Thyroid gland (tissue), 4 donors: ENCODE data around the gene CDC45. TPM values are rescaled to one million over a fixed set of nuclear protein-coding genes. Genes with fewer than 3 reads are reported as not detected.
A peak's percentile ranks its signal among the peaks of the same experiment; 100 is the strongest.

Experiments used
- DNase-seq, 2 donors: peaks; one replicate each; pipeline ENCODE4 v3.0.0-alpha.2; 2019
- H3K27ac ChIP-seq, 3 donors: fragments of 200-600 bp; sonication (generic); 1 replicate in 2 of 3; 2 replicates in 1 of 3; pipeline ENCODE4 v1.5.1; 2016 to 2019; ENCODE audit warnings: mild to moderate bottlenecking in 1 of 3, moderate library complexity in 1 of 3
- H3K27me3 ChIP-seq: fragments of 200-600 bp; sonication (generic); one replicate; pipeline ENCODE4 v1.5.1; 2019
- H3K36me3 ChIP-seq, 2 donors: fragments of 200-600 bp; sonication (generic); one replicate each; pipeline ENCODE4 v1.5.1; 2016 to 2019
- H3K4me1 ChIP-seq, 2 donors: fragments of 200-600 bp; sonication (generic); one replicate each; pipeline ENCODE4 v1.5.1; 2017 to 2019
- H3K4me3 ChIP-seq, 3 donors: fragments of 200-600 bp; sonication (generic); replicated peaks in 1 of 3; 1 replicate in 2 of 3; 2 replicates in 1 of 3; pipeline ENCODE4 v1.5.1; 2016; ENCODE audit warnings: mild to moderate bottlenecking in 1 of 3
- H3K9me3 ChIP-seq: fragments of 200-600 bp; sonication (generic); one replicate; pipeline ENCODE4 v1.5.1; 2017
- POLR2A ChIP-seq, 2 donors: fragments of 450-650 bp; IDR thresholded peaks; one replicate each; pipeline ENCODE4 v1.6.1; 2017; ENCODE audit warnings: antibody characterized with exemption in 2 of 2, mild to moderate bottlenecking in 2 of 2, moderate library complexity in 1 of 2
- WGBS, 2 donors: methylation state at CpG; one replicate each; pipeline ENCODE4 v1.1.5; 2017; 5-methylcytosine and 5-hydroxymethylcytosine counted together
- intact Hi-C: fragments of 100-400 bp; cut with DNase I; formaldehyde crosslinking; loops from one replicate; pipeline ENCODE4 v1.15.1; 2023
- total RNA-seq, 4 donors: library from RNA; depleted of rRNA; stranded (reverse); fragments of >200 nt; gene quantifications; one replicate each; pipeline ENCODE4 v1.2.3, GENCODE V29; 2016
- TF ChIP-seq, protein P1 (sequence below), 6 experiments: fragments of 200-600 bp in 3 of 6; fragments of 450-650 bp in 3 of 6; sonication (generic) in 3 of 6; IDR thresholded peaks; one replicate each; pipeline ENCODE4 v1.5.1; 2016 to 2019; ENCODE audit warnings: antibody characterized with exemption in 6 of 6, mild to moderate bottlenecking in 2 of 6, inconsistent platforms in 1 of 6, moderate library complexity in 1 of 6

CDC45 gene
- total RNA-seq, 4 donors from 2014 or later = 0.24 to 1.9 (median 1.7) TPM; not detected in 1

DNA sequence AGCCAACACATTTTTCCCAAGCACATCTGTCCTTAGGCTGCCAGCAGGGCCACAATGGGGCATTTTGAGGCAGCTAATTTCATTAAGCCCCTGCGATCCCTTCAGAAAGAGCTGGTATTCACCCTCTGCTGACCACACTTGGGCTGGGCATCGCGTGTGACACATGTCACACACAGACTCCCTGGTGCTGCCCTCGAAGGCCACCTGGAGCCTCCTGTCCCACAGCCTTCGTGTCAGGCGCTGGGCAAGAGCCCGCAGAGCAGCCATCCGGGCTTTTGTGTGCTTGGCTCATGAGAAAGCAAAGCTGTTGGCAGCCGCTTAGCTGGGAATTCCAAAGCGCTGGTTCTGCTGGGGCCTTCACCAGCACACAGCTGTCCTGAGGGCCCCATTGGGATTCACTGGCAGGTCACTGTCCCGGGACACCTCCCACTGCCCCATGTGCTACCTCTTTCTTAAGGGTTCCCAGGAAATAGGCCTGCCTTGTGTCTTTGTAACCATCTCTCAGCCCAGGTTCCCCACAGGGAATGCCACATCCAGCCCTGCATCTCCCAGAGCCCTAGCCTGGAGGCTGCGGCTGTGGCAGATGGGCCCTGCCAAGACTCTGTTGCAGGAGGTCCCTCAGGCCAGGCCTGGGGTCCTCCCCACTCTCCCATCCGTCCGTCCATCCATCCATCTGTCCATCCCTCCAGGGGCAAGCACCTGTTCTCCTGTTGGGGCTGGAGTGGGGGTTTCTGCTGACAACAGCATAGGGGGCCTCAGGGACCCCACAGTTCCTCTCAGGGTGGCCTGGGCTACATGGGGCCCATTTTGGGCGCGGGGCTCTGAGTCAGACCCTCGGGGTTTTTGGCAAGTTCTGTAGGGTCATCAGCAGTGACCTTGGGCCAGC lies 39.6 kb downstream of the CDC45 start:
- no peak overlapping the region for H3K4me3 ChIP-seq
- no peaks in the 10 kb centered on the region for H3K27me3 ChIP-seq
- peaks cover 0 to 11% of the 10 kb centered on the region in 2 donors for H3K4me1 ChIP-seq
- intact Hi-C loops = no loop called here
- no peaks in the 10 kb centered on the region for H3K36me3 ChIP-seq
- no peaks in the 10 kb centered on the region for H3K9me3 ChIP-seq
- no peak for TF ChIP-seq POLR2A (IDR thresholded peaks at IDR 0.05)
- TF ChIP-seq, protein P1, sequence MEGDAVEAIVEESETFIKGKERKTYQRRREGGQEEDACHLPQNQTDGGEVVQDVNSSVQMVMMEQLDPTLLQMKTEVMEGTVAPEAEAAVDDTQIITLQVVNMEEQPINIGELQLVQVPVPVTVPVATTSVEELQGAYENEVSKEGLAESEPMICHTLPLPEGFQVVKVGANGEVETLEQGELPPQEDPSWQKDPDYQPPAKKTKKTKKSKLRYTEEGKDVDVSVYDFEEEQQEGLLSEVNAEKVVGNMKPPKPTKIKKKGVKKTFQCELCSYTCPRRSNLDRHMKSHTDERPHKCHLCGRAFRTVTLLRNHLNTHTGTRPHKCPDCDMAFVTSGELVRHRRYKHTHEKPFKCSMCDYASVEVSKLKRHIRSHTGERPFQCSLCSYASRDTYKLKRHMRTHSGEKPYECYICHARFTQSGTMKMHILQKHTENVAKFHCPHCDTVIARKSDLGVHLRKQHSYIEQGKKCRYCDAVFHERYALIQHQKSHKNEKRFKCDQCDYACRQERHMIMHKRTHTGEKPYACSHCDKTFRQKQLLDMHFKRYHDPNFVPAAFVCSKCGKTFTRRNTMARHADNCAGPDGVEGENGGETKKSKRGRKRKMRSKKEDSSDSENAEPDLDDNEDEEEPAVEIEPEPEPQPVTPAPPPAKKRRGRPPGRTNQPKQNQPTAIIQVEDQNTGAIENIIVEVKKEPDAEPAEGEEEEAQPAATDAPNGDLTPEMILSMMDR (IDR thresholded peaks at IDR 0.05) = no peak
- 90 to 98% methylated on average over 13 to 14 of the region's 17 CpGs for WGBS, 2 donors
- no peak for DNase-seq
- no peak overlapping the region for H3K27ac ChIP-seq

DNA sequence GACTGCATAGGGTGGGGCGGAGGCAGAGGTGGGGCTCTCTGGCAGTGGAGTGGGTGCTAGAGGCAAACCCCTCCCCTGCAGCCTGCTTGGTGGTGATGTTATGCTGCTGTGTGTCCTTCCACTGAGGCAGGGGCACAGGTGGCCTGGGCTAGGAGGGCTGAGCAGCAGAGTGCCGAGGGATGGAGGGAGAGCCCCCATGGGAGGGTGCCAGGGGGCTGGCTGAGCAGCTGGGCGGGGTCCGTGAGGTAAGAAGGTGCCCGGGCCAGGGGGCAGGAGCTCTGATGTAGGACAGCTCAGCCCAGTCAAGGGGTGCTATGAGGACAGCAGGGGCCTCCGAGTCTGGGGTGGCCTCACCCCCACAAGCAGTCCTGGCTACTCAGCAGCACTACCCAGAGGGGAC lies 40.3 kb downstream of the CDC45 start:
- peaks cover 0 to 15% of the 10 kb centered on the region in 2 donors for H3K4me1 ChIP-seq
- intact Hi-C loops = no loop called here
- no peak overlapping the region for H3K27ac ChIP-seq
- no peak overlapping the region for H3K4me3 ChIP-seq
- H3K27me3 ChIP-seq = no peaks in the 10 kb centered on the region
- H3K36me3 ChIP-seq = no peaks in the 10 kb centered on the region
- 75 to 94% methylated on average over 1 to 6 of the region's 6 CpGs for WGBS, 2 donors
- DNase-seq = no peak
- no peaks in the 10 kb centered on the region for H3K9me3 ChIP-seq
- TF ChIP-seq, protein P1 (IDR thresholded peaks at IDR 0.05) = no peak
- no peak for TF ChIP-seq POLR2A (IDR thresholded peaks at IDR 0.05)

DNA sequence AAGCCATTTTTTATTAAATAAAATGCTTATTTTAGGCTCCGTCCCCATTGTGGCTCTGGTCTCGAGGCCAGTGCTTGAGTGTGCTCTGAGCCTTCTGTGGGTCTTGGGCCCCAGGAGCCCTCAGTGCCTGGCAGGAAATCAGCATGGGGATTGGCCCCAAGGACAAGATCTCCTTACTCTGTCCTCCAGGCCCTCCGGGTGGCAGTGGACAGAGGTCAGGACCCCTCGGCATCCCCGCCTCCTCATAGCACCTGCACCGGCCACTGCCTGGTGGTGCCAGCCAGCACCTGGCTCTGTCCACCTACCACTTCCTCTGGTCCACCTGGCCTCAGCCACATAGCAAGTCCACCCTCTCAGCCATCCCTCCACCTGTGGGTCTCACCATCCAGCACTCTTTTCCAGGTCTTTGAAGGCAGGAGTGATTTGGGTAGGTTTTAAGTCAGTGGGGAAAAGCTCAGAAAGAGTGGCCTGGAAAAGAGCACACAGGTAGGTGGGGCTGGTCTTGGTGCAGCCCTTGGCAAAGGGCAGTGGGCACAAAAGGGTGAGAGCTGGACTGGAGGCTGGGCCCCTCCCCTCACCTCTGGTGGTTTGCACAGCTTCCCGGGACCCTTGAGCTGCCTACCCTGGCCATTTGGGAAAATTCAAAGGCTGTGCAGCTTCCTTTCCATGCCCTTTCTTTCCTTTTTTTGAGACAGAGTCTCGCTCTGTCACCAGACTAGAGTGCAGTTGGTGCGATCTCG lies 41.0 kb downstream of the CDC45 start:
- DNase-seq = no peak
- Histone ChIP-seq H3K4me1 (peaks cover 0 to 15% of the 10 kb centered on the region in 2 donors), H3K27ac (no peak overlapping the region), H3K36me3 (no peaks in the 10 kb centered on the region), H3K27me3 (no peaks in the 10 kb centered on the region), H3K9me3 (no peaks in the 10 kb centered on the region), H3K4me3 (no peak overlapping the region)
- 89 to 95% methylated on average over 10 of the region's 10 CpGs for WGBS, 2 donors
- no peak for TF ChIP-seq POLR2A (IDR thresholded peaks at IDR 0.05)
- TF ChIP-seq, protein P1 (IDR thresholded peaks at IDR 0.05) = no peak
- intact Hi-C loops = no loop called here

DNA sequence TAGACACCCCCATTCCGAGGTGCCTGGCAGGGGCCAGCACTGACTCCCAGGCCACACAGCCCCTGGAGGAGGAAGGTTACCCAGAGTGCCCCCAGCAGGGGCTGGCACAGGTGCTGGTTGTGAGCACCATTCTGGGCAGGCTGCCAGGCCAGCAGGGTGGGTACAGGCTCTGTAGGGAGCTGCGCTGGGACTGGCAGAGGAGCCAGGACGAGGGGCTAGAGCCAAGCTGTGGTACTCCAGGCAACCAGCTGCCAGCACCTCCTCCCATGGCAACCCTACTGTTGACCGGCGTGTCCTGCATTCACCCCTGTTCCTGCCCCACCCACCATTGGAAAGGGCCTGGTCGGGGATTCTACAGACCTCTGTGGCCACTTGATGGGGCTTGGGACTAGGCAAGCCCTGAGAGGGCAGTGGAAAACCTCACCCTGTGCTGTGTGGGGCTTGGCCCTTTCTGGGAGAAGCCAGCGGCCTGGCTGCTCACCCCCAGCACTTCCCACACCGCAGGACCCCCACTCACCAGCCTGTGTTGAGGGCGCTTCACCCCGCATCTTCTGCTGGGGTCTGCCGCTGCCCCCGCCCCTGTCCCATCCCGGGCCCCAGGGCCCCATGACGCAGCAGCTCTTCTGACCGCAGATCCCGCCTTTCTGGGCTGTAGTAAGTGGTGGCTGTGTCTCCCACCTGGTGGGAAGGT lies 42.6 kb downstream of the CDC45 start:
- peak overlapping the region in 1 of 3 donors; percentile 24 for H3K4me3 ChIP-seq
- peak; percentile 37 to 42 for DNase-seq
- H3K9me3 ChIP-seq = no peaks in the 10 kb centered on the region
- H3K27ac ChIP-seq = peak overlapping the region; percentile 19 to 80 (median 52)
- WGBS, 2 donors = 58 to 81% methylated on average over 8 to 11 of the region's 16 CpGs
- TF ChIP-seq, protein P1 (IDR thresholded peaks at IDR 0.05) = no peak
- TF ChIP-seq POLR2A (IDR thresholded peaks at IDR 0.05) = peak in 1 of 2 donors; percentile 10
- H3K4me1 ChIP-seq = peaks cover 0 to 15% of the 10 kb centered on the region in 2 donors
- no peaks in the 10 kb centered on the region for H3K36me3 ChIP-seq
- intact Hi-C loops = no loop called here
- H3K27me3 ChIP-seq = no peaks in the 10 kb centered on the region
